HUES64 (cell line): ENCODE results near the gene KIF4A.

ENCODE experiments used
- H3K27ac ChIP-seq: 2 replicates; pipeline ENCODE4 v1.7.0; 2013; ENCODE audit warnings: low read depth, low read length, inconsistent platforms
- H3K27me3 ChIP-seq: 2 replicates; pipeline ENCODE4 v1.6.1; 2013; ENCODE audit warnings: mild to moderate bottlenecking, low read length; ENCODE audit not compliant: insufficient read depth
- H3K36me3 ChIP-seq: 2 replicates; pipeline ENCODE4 v1.6.1; 2013; ENCODE audit warnings: mild to moderate bottlenecking, low read length; ENCODE audit not compliant: insufficient read depth
- H3K4me1 ChIP-seq: 2 replicates; pipeline ENCODE4 v1.6.1; 2013; ENCODE audit warnings: mild to moderate bottlenecking, low read length, moderate library complexity; ENCODE audit not compliant: insufficient read depth
- H3K4me3 ChIP-seq: 2 replicates; pipeline ENCODE4 v1.5.1; 2013; ENCODE audit warnings: mild to moderate bottlenecking, low read length, moderate library complexity
- H3K9ac ChIP-seq: 2 replicates; pipeline ENCODE4 v1.6.1; 2013; ENCODE audit warnings: mild to moderate bottlenecking, low read depth, low read length
- H3K9me3 ChIP-seq: 2 replicates; pipeline ENCODE4 v1.6.1; 2013; ENCODE audit warnings: low read depth, low read length; ENCODE audit not compliant: insufficient read depth
- WGBS: fragments of 150-250, 120-280 bp; methylation state at CpG from one replicate; pipeline ENCODE4 v1.1.7; 2013; ENCODE audit warnings: missing lambda C conversion rate; 5-methylcytosine and 5-hydroxymethylcytosine counted together

The KIF4A gene

DNA sequence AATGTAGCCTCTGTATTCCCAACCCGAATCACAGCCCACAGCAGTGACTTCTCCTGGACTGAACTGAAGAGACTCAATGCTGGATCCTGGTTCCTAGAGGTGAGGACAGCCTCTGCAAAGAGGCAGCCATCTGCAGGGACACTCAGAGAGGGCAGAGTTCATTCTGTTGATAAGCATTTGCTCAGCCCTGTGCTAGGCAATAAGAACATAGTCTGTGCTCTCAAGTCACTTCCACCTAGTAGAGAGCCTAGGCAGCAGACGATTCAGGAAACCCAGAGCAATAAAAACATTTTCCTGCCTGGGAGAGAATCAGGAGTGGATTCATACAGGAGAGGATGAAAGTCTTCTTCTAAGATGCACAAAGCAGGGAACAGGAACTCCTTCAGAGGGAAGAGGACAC lies 137.5 kb downstream of the KIF4A start:
- Histone ChIP-seq H3K4me3 (no peak overlapping the region), H3K27ac (no peak overlapping the region), H3K27me3 (no peaks in the 10 kb centered on the region), H3K4me1 (peaks cover 16% of the 10 kb centered on the region), H3K9me3 (no peaks in the 10 kb centered on the region), H3K36me3 (peaks cover 29% of the 10 kb centered on the region), H3K9ac (no peak overlapping the region)
- 100% methylated on average over 2 of the region's 2 CpGs for WGBS

DNA sequence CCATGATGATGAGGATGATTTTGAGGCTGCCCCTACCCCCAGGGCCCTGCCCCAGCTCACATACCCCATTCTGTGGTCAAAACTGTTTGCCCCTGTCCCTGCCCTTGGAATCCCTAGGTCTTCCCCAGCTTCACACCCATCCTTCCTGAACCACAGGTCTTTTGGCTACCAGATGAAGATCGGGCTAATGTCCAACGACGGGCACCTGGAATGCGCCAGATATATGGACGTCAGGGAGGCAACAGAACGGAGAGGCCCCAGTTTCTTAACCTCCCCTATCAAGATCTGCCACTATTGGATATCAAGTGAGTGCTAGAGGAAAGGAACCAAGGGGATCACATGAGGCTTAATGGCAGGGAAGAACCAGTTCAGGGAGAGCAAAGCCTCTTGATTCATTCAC lies 139.9 kb downstream of the KIF4A start:
- Histone ChIP-seq H3K4me3 (no peak overlapping the region), H3K27me3 (no peaks in the 10 kb centered on the region), H3K4me1 (no peaks in the 10 kb centered on the region), H3K9ac (no peak overlapping the region), H3K27ac (no peak overlapping the region), H3K36me3 (peaks cover 29% of the 10 kb centered on the region), H3K9me3 (no peaks in the 10 kb centered on the region)
- WGBS = 91% methylated on average over 5 of the region's 6 CpGs

DNA sequence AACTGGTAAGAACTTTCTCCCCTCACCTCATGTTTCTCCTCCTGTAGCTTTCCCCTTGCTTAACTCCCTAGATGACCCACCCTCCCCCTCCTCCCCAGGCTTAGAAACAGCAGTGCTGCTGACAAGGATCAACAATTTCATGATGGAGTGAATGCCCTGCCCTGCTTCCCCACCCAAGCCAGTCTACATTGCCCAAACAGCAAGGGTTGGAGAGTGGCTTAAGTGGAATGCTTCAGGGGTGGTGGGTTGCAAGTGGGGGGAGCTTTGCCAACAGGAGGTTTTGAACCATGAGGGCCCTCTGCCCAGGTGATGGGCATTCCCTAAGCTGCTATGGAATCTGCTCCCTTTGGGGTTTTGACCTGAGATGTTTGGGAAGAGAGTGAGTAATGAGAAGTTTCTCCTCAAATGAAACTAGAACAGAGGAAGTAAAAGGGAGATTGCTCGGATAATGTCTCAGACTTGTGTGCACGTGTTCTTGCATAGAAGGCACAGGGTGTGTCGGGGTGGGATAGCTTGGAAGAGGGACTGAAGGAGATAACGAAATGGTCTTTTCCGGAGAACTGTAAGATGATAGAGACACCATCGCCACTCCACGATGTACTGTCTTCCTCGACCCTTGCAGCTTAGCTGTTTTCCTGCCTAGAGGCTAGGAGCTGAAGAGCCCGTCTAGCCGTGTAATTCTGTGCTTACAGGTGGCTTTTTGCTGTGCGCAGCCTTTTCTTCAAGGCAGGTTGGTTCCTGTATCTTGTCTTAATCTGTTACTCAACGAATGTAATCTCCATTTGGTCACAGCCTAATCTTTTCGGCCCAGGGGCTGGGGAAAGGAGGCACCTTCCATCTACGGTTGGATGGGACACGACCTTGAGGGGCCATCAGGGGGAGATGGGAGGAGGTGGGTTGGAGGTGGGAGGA lies 143.3 kb downstream of the KIF4A start:
- Histone ChIP-seq H3K9ac (0 out of 2 replicates have a peak overlapping the region, but pooled peaks have one; percentile 30), H3K27ac (no peak overlapping the region)
- WGBS = 76% methylated on average over 15 of the region's 15 CpGs

DNA sequence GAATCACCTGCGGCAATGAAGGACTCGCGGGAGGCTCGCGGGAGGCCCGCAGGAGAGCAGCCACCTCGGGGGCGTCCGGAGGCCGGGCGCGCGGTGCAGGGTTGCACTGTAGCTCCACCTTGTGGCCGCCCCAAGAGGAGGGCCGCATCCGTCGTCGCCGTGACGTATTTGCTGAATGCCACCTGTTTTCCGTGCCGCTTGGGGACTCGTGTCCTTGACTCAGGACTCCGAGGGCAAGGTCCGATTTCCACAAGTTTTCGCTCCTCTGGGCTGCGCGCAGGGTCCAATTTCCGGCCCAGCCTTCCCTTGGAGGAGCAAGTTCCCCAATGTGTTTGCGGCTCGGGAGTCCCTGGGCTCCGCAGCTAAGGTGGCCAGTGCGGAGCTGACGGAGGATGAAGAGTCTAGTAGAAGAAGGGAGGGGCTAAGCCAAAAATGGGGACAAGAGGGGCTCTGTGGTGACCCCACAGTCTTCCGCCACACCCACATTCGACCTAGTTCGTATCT lies 144.0 kb downstream of the KIF4A start:
- under 1% methylated on average over 34 of the region's 37 CpGs for WGBS
- peak overlapping the region; percentile 49; the same call in 1 of the 2 replicates for H3K27ac ChIP-seq
- H3K9ac ChIP-seq = peak overlapping the region; percentile 61
- H3K4me3 ChIP-seq = peak overlapping the region; percentile 78
- no peaks in the 10 kb centered on the region; the same call in 1 of the 2 replicates for H3K4me1 ChIP-seq
- H3K27me3 ChIP-seq = no peaks in the 10 kb centered on the region
- H3K36me3 ChIP-seq = peaks cover 13% of the 10 kb centered on the region; the same call in 1 of the 2 replicates
- H3K9me3 ChIP-seq = no peaks in the 10 kb centered on the region

More for the DNA sequence above, 143.3 kb downstream of the KIF4A start:
- no peaks in the 10 kb centered on the region; the same call in 1 of the 2 replicates for H3K4me1 ChIP-seq
- peak overlapping the region; percentile 78 for H3K4me3 ChIP-seq
- peaks cover 15% of the 10 kb centered on the region; the same call in 1 of the 2 replicates for H3K36me3 ChIP-seq
- H3K9me3 ChIP-seq = no peaks in the 10 kb centered on the region
- H3K27me3 ChIP-seq = no peaks in the 10 kb centered on the region

DNA sequence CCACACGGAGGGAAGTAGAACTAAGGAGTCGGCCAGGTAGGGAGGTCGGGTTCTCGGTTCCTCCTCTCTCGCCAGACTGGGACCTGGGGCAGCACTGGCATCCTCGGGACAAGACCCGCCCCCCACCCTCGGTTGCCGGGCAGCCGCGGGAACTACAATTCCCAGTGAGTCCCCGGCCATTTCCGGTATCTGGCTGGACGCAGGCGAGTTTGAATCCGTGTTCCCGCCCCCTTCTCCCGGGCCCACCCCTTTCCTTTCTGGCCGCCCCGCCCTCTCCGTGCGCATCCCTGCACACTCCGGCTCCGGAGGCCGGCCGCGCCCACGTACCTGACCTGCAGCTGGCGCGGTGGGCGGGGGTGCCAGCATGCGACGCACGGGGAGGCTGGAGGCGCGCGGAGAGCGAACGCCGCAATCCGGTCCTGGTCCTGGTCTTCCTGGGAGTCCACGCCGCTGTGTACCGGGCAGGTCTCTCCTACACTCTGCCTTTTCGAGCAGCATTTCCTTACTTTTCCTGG lies 144.5 kb downstream of the KIF4A start:
- H3K4me1 ChIP-seq = no peaks in the 10 kb centered on the region; the same call in 1 of the 2 replicates
- WGBS = under 1% methylated on average over 43 of the region's 45 CpGs
- peak overlapping the region; percentile 61 for H3K9ac ChIP-seq
- H3K36me3 ChIP-seq = peaks cover 13% of the 10 kb centered on the region; the same call in 1 of the 2 replicates
- peak overlapping the region; percentile 49; the same call in 1 of the 2 replicates for H3K27ac ChIP-seq
- H3K4me3 ChIP-seq = peak overlapping the region; percentile 78
- no peaks in the 10 kb centered on the region for H3K9me3 ChIP-seq
- no peaks in the 10 kb centered on the region for H3K27me3 ChIP-seq

DNA sequence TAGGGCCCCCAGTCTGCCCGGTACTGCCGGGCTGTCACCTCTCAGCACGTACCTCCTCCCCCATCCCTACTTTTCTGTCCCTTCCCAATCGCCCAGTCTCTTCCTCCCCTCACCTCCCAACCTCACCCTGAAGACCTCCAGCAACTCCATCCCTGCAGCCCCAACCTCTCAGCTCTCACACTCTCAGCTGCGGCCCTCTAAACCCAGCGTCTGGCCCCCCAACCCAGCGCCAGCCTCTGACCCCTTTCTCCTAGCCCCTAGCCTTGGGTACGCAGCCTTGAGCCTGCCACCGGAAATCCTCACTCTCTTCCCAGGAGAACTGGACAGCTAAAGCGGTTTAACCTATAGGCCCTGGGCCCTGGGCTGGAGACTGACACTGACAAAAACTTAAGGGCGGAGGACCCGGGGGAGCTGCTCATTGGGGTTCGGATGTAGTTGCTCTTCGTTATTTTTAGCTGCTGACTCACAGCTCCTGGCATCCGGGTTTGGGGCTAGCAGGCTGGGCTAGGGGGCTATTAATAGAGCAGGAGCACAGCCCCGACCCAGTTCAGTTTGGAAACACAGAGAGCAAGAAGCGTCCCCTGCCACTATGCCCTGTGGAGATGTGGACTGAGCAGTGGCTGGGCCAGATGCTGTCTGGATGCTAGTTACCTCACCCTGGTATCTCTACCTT lies 145.1 kb downstream of the KIF4A start:
- no peak overlapping the region for H3K27ac ChIP-seq
- H3K9ac ChIP-seq = peak overlapping the region; percentile 36

DNA sequence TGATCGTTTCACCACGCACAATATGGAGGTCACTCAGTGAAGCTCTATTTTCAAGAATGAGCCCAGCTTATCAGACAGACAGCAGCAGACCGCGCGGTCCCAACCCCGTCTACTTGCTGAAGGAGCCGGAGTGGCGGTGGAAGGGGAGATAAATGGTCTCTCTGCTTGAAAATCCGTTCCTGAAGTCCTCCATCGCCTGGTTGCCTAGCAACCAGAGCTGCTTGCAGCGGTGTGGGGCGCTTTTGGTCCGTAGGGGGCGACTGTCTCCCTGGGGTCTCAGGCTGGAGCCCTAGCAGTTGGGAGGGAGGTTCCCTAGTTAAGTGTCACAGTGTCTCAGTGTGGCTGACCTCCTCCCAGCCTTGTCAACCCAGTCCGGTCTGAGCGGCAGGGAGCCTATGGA lies 146.4 kb downstream of the KIF4A start:
- H3K9ac ChIP-seq = no peak overlapping the region
- WGBS = 28% methylated on average over 16 of the region's 16 CpGs
- H3K36me3 ChIP-seq = peaks cover under 1% of the 10 kb centered on the region; the same call in 1 of the 2 replicates

More for the DNA sequence above, 145.1 kb downstream of the KIF4A start:
- WGBS = 25% methylated on average over 17 of the region's 17 CpGs
- H3K4me3 ChIP-seq = peak overlapping the region; percentile 78
- no peaks in the 10 kb centered on the region for H3K9me3 ChIP-seq
- H3K27me3 ChIP-seq = no peaks in the 10 kb centered on the region
- H3K4me1 ChIP-seq = no peaks in the 10 kb centered on the region; the same call in 1 of the 2 replicates
- H3K36me3 ChIP-seq = peaks cover 9% of the 10 kb centered on the region; the same call in 1 of the 2 replicates

DNA sequence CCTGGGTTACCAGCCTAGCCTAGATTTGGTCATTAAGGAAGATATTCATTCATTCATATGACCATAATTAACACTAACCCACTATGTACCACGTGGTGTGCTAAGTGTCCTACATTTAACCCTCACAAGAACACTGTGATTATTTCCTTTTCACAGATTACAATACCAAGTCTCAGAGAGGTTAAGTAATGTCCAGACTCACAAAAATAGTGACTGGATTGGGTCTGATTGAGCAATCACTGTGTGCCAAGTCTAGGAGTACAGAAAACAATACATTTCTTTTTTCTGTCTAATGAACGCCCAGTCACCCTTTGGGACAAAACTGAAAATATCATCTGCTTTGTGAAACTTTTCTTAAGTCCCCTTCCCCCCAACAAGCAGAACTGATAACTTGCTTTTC lies 147.1 kb downstream of the KIF4A start:
- H3K27me3 ChIP-seq = no peaks in the 10 kb centered on the region
- no peak overlapping the region for H3K4me3 ChIP-seq
- no peak overlapping the region for H3K27ac ChIP-seq
- whole genome bisulfite sequencing = 60% methylated on average over 2 of the region's 2 CpGs
- H3K4me1 ChIP-seq = no peaks in the 10 kb centered on the region; the same call in 1 of the 2 replicates
- no peaks in the 10 kb centered on the region for H3K9me3 ChIP-seq
- H3K9ac ChIP-seq = no peak overlapping the region
- H3K36me3 ChIP-seq = no peaks in the 10 kb centered on the region

More for the DNA sequence above, 146.4 kb downstream of the KIF4A start:
- H3K9me3 ChIP-seq = no peaks in the 10 kb centered on the region
- no peaks in the 10 kb centered on the region for H3K27me3 ChIP-seq
- no peak overlapping the region for H3K27ac ChIP-seq
- H3K4me1 ChIP-seq = no peaks in the 10 kb centered on the region; the same call in 1 of the 2 replicates
- peak overlapping the region; percentile 21; the same call in 1 of the 2 replicates for H3K4me3 ChIP-seq

DNA sequence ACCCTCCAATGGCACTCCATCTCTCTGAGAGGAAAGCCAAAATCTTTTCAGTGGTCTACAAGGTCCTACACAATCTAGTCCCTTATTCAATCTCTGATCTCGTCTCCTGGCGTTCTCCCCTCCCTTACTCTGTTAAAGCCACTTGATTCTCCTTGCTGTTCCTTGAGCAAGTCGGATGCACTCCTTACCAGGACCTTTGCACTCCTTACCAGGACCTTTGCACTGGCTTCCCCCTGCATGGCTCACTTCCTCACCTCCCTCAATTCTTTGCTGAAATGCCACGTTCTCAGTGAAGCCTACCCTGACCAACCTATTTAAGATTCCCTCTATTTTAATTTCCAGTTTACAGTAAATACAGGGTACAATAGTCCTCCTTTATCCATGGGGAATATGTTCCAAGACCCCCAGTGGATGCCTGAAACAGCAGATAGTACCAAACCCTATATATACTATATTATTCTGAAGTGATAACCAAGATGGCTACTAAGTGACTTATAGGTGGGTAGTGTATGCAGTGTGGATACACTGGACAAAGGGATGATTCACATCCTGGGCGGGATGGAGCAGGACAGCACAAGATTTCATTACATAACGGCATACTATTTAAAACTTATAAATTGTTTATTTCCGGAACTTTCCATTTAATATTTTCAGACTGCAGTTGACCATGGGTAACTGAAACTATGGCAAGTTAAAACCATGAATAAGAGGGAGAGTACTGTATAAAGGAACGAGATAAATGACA lies 148.2 kb downstream of the KIF4A start:
- no peaks in the 10 kb centered on the region for H3K9me3 ChIP-seq
- H3K4me3 ChIP-seq = no peak overlapping the region
- H3K27ac ChIP-seq = no peak overlapping the region
- H3K36me3 ChIP-seq = no peaks in the 10 kb centered on the region
- H3K9ac ChIP-seq = no peak overlapping the region
- peaks cover 3% of the 10 kb centered on the region; the same call in 1 of the 2 replicates for H3K27me3 ChIP-seq
- no peaks in the 10 kb centered on the region; the same call in 1 of the 2 replicates for H3K4me1 ChIP-seq
- 84% methylated on average over 5 of the region's 8 CpGs for WGBS

DNA sequence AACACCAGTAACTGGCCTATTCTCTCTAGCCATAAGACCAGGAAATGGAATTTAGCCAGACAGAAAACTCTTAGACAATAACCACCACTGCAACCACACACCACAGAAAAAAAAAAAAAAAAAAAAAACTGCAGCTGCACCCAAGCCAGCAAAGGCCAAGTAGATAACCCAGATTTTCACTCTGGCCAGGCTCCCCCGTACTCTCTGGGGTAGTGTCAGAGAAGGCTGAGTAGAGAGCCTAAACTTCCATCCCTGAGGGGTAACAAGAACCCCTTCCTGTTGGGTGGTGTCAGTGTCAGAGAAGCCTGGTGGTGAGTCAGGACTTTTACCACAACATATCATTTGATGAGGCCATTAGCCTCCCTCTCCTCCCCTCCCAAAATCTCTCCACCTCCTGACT lies 149.1 kb downstream of the KIF4A start:
- Histone ChIP-seq H3K4me1 (no peaks in the 10 kb centered on the region; the same call in 1 of the 2 replicates), H3K4me3 (no peak overlapping the region), H3K9me3 (no peaks in the 10 kb centered on the region), H3K36me3 (no peaks in the 10 kb centered on the region), H3K27ac (no peak overlapping the region), H3K9ac (no peak overlapping the region), H3K27me3 (peaks cover 5% of the 10 kb centered on the region; the same call in 1 of the 2 replicates)
- 78% methylated on average over 1 of the region's 1 CpG for WGBS
